Activated CD8-positive, alpha-beta T cell treated with anti-CD3 and anti-CD28 coated beads, Interleukin-2, amount 10 ng/mL, durations not matched to agents 7 days and 5 days (primary cell): ENCODE results near the gene CCL18. TPM values are rescaled to one million over a fixed set of nuclear protein-coding genes. Genes with fewer than 3 reads are reported as not detected.
A peak's percentile ranks its signal among the peaks of the same experiment; 100 is the strongest.

Experiments
- ATAC-seq: fragments of 150-1000 bp; cut with Tn5 transposase; one replicate; pipeline ENCODE4 v1.10.0; 2021; ENCODE audit warnings: moderate library complexity
- CTCF ChIA-PET: fragments of 350-600 bp; sonication (Branson Sonifier 250); formaldehyde crosslinking; loops from one replicate; lab custom pipeline; 2021; ENCODE audit warnings: antibody characterized with exemption; lab: Charles Lee
- POLR2A ChIA-PET: fragments of 350-600 bp; sonication (Branson Sonifier 250); formaldehyde crosslinking; loops from one replicate; lab custom pipeline; 2021; ENCODE audit warnings: antibody characterized with exemption; lab: Charles Lee
- DNase-seq: peaks from one replicate; pipeline ENCODE4 v3.0.0-alpha.2; 2020
- H3K27ac Mint-ChIP-seq: one replicate; pipeline ENCODE4 v1.8.0; 2021; ENCODE audit warnings: mild to moderate bottlenecking, mixed read lengths
- H3K27me3 Mint-ChIP-seq: one replicate; pipeline ENCODE4 v1.8.0; 2021; ENCODE audit warnings: low read depth, mixed read lengths
- H3K36me3 Mint-ChIP-seq: one replicate; pipeline ENCODE4 v1.8.0; 2021; ENCODE audit warnings: low read depth, mixed read lengths
- H3K4me1 Mint-ChIP-seq: one replicate; pipeline ENCODE4 v1.8.0; 2021; ENCODE audit warnings: low read depth, mixed read lengths
- H3K4me3 Mint-ChIP-seq: one replicate; pipeline ENCODE4 v1.8.0; 2021; ENCODE audit warnings: mild to moderate bottlenecking, mixed read lengths
- H3K9me3 Mint-ChIP-seq: one replicate; pipeline ENCODE4 v1.8.0; 2022; ENCODE audit warnings: mixed read lengths; ENCODE audit not compliant: insufficient read depth
- total RNA-seq, 2 experiments: library from RNA; stranded (reverse); gene quantifications; one replicate each; pipeline ENCODE4 v1.2.3, GENCODE V29; 2021

CCL18 gene
- total RNA-seq, 2 experiments from 2014 or later, result not detected

- no peak overlapping the region for H3K27ac Mint-ChIP-seq
- no peak overlapping the region for H3K4me3 Mint-ChIP-seq
- H3K4me1 Mint-ChIP-seq, result no peaks in the 10 kb centered on the region
- ATAC-seq (no peak), DNase-seq (no peak)
- H3K27me3 Mint-ChIP-seq, result peaks cover 24% of the 10 kb centered on the region
- H3K36me3 Mint-ChIP-seq, result no peaks in the 10 kb centered on the region
- CTCF ChIA-PET, result interaction anchor here (1.5 kb wide), 1 partner anchor 25 kb away, joined by 4 read pairs; no protein-coding TSS in a partner anchor
- POLR2A ChIA-PET, result no interaction called here
- peaks cover 17% of the 10 kb centered on the region for H3K9me3 Mint-ChIP-seq
Observed at GRCh38 chr17:36048066-36048465, 16.0 kb upstream of the CCL18 start.

- H3K27ac Mint-ChIP-seq, result no peak overlapping the region
- H3K36me3 Mint-ChIP-seq, result no peaks in the 10 kb centered on the region
- no peak for DNase-seq
- H3K4me1 Mint-ChIP-seq, result no peaks in the 10 kb centered on the region
- H3K27me3 Mint-ChIP-seq, result peaks cover 32% of the 10 kb centered on the region
- peaks cover 17% of the 10 kb centered on the region for H3K9me3 Mint-ChIP-seq
- no peak for ATAC-seq
- ChIA-PET CTCF (no interaction called here), POLR2A (no interaction called here)
- H3K4me3 Mint-ChIP-seq, result no peak overlapping the region
Observed at GRCh38 chr17:36049643-36050042, 14.4 kb upstream of the CCL18 start.

- Mint-ChIP-seq H3K4me1 (no peaks in the 10 kb centered on the region), H3K27ac (no peak overlapping the region), H3K9me3 (peaks cover under 1% of the 10 kb centered on the region), H3K36me3 (no peaks in the 10 kb centered on the region), H3K4me3 (no peak overlapping the region), H3K27me3 (peaks cover 37% of the 10 kb centered on the region)
- DNase-seq (no peak), ATAC-seq (no peak)
- POLR2A ChIA-PET, result no interaction called here
- CTCF ChIA-PET, result interaction anchor here (1.0 to 5.1 kb wide), 3 partner anchors 17 to 93 kb away, joined by 3 to 28 read pairs (median 3); no protein-coding TSS in a partner anchor
Observed at GRCh38 chr17:36055171-36055570, 8.9 kb upstream of the CCL18 start.

GRCh38 chr17:36055921-36056520, 8.1 kb upstream of the CCL18 start:
- CTCF ChIA-PET, result interaction anchor here (1.3 to 5.1 kb wide), 2 partner anchors 16 to 93 kb away, joined by 4 to 28 read pairs; no protein-coding TSS in a partner anchor
- POLR2A ChIA-PET, result no interaction called here
- no peak overlapping the region for H3K4me3 Mint-ChIP-seq
- H3K27ac Mint-ChIP-seq, result no peak overlapping the region
- DNase-seq, result no peak
- no peaks in the 10 kb centered on the region for H3K36me3 Mint-ChIP-seq
- peaks cover 36% of the 10 kb centered on the region for H3K27me3 Mint-ChIP-seq
- H3K4me1 Mint-ChIP-seq, result no peaks in the 10 kb centered on the region
- ATAC-seq, result no peak
- no peaks in the 10 kb centered on the region for H3K9me3 Mint-ChIP-seq

- H3K9me3 Mint-ChIP-seq, result no peaks in the 10 kb centered on the region
- no peaks in the 10 kb centered on the region for H3K4me1 Mint-ChIP-seq
- no peak for ATAC-seq
- DNase-seq, result no peak
- no peaks in the 10 kb centered on the region for H3K36me3 Mint-ChIP-seq
- H3K27ac Mint-ChIP-seq, result no peak overlapping the region
- peaks cover 23% of the 10 kb centered on the region for H3K27me3 Mint-ChIP-seq
- POLR2A ChIA-PET, result no interaction called here
- no peak overlapping the region for H3K4me3 Mint-ChIP-seq
- CTCF ChIA-PET, result interaction anchor here (0.6 to 5.1 kb wide), 2 partner anchors 15 to 353 kb away, joined by 3 to 28 read pairs; no protein-coding TSS in a partner anchor
Observed at GRCh38 chr17:36057911-36058310, 6.2 kb upstream of the CCL18 start.

- H3K4me1 Mint-ChIP-seq, result no peaks in the 10 kb centered on the region
- no peaks in the 10 kb centered on the region for H3K9me3 Mint-ChIP-seq
- H3K27me3 Mint-ChIP-seq, result peaks cover 17% of the 10 kb centered on the region
- H3K36me3 Mint-ChIP-seq, result no peaks in the 10 kb centered on the region
- ChIA-PET CTCF (interaction anchor here (5.1 kb wide), 1 partner anchor 13 kb away, joined by 28 read pairs; no protein-coding TSS in a partner anchor), POLR2A (interaction anchor here (1.1 kb wide), 1 partner anchor 27 kb away, joined by 3 read pairs; no protein-coding TSS in a partner anchor)
- H3K4me3 Mint-ChIP-seq, result no peak overlapping the region
- DNase-seq (no peak), ATAC-seq (no peak)
- H3K27ac Mint-ChIP-seq, result no peak overlapping the region
Observed at GRCh38 chr17:36059406-36059805, 4.7 kb upstream of the CCL18 start.

GRCh38 chr17:36060816-36061215, 3.3 kb upstream of the CCL18 start:
- H3K27me3 Mint-ChIP-seq, result peaks cover 14% of the 10 kb centered on the region
- no peak overlapping the region for H3K27ac Mint-ChIP-seq
- ChIA-PET CTCF (interaction anchor here (2.2 kb wide), 1 partner anchor 11 kb away, joined by 12 read pairs; no protein-coding TSS in a partner anchor), POLR2A (no interaction called here)
- DNase-seq (no peak), ATAC-seq (no peak)
- no peaks in the 10 kb centered on the region for H3K9me3 Mint-ChIP-seq
- no peak overlapping the region for H3K4me3 Mint-ChIP-seq
- peaks cover 1% of the 10 kb centered on the region for H3K4me1 Mint-ChIP-seq
- H3K36me3 Mint-ChIP-seq, result no peaks in the 10 kb centered on the region

- Mint-ChIP-seq H3K27ac (peak overlapping the region; percentile 74), H3K4me3 (no peak overlapping the region), H3K4me1 (peaks cover 16% of the 10 kb centered on the region), H3K9me3 (no peaks in the 10 kb centered on the region), H3K36me3 (no peaks in the 10 kb centered on the region), H3K27me3 (peaks cover 6% of the 10 kb centered on the region)
- ATAC-seq (peak; percentile 85), DNase-seq (peak; percentile 64)
- ChIA-PET POLR2A (interaction anchor here (1.0 to 2.2 kb wide), 4 partner anchors 10 to 307 kb away, joined by 3 to 11 read pairs (median 4); partner anchors contain the start of gene CCL3), CTCF (interaction anchor here (1.0 to 5.5 kb wide), 3 partner anchors 90 to 302 kb away, joined by 3 to 22 read pairs (median 8); no protein-coding TSS in a partner anchor)
Observed at GRCh38 chr17:36066365-36066985, 2.4 kb downstream of the CCL18 start.

- H3K36me3 Mint-ChIP-seq, result no peaks in the 10 kb centered on the region
- no peak overlapping the region for H3K4me3 Mint-ChIP-seq
- ATAC-seq (no peak), DNase-seq (no peak)
- peaks cover 9% of the 10 kb centered on the region for H3K27me3 Mint-ChIP-seq
- no peaks in the 10 kb centered on the region for H3K9me3 Mint-ChIP-seq
- H3K4me1 Mint-ChIP-seq, result peaks cover 29% of the 10 kb centered on the region
- POLR2A ChIA-PET, result no interaction called here
- H3K27ac Mint-ChIP-seq, result no peak overlapping the region
- CTCF ChIA-PET, result interaction anchor here (0.7 to 11.3 kb wide), 4 partner anchors 75 to 154 kb away, joined by 3 to 105 read pairs (median 12); no protein-coding TSS in a partner anchor
Observed at GRCh38 chr17:36068524-36068923, 4.5 kb downstream of the CCL18 start.

GRCh38 chr17:36069136-36069535, 5.1 kb downstream of the CCL18 start:
- Mint-ChIP-seq H3K4me3 (no peak overlapping the region), H3K27me3 (peaks cover 9% of the 10 kb centered on the region), H3K9me3 (no peaks in the 10 kb centered on the region), H3K27ac (no peak overlapping the region), H3K4me1 (peaks cover 32% of the 10 kb centered on the region), H3K36me3 (no peaks in the 10 kb centered on the region)
- ATAC-seq (no peak), DNase-seq (no peak)
- POLR2A ChIA-PET, result interaction anchor here (0.6 kb wide), 2 partner anchors 189 to 530 kb away, joined by 3 read pairs; partner anchors contain the start of gene CCL5
- CTCF ChIA-PET, result interaction anchor here (0.7 to 11.3 kb wide), 3 partner anchors 79 to 154 kb away, joined by 3 to 105 read pairs (median 22); no protein-coding TSS in a partner anchor

- CTCF ChIA-PET, result interaction anchor here (0.7 to 11.3 kb wide), 8 partner anchors 11 to 222 kb away, joined by 3 to 105 read pairs (median 18); partner anchors contain the start of gene CCL16
- peaks cover 7% of the 10 kb centered on the region for H3K27me3 Mint-ChIP-seq
- peaks cover 36% of the 10 kb centered on the region for H3K4me1 Mint-ChIP-seq
- POLR2A ChIA-PET, result no interaction called here
- no peak overlapping the region for H3K27ac Mint-ChIP-seq
- H3K4me3 Mint-ChIP-seq, result no peak overlapping the region
- no peaks in the 10 kb centered on the region for H3K36me3 Mint-ChIP-seq
- ATAC-seq (no peak), DNase-seq (no peak)
- no peaks in the 10 kb centered on the region for H3K9me3 Mint-ChIP-seq
Observed at GRCh38 chr17:36070427-36070826, 6.4 kb downstream of the CCL18 start.
